HG03196 (cell line): ENCODE measurements around the gene EXOC3L4.

ENCODE experiments used
- ATAC-seq: cut with Tn5 transposase; IDR thresholded peaks from one replicate; pipeline ENCODE4 v1.9.1; 2021; ENCODE audit not compliant: unreplicated experiment

The EXOC3L4 gene

GRCh38 chr14:103090481-103091020, 4.0 kb upstream of the EXOC3L4 start:
- no peak for ATAC-seq

- no peak for ATAC-seq
Observed at GRCh38 chr14:103091041-103091882, 3.3 kb upstream of the EXOC3L4 start.

DNA sequence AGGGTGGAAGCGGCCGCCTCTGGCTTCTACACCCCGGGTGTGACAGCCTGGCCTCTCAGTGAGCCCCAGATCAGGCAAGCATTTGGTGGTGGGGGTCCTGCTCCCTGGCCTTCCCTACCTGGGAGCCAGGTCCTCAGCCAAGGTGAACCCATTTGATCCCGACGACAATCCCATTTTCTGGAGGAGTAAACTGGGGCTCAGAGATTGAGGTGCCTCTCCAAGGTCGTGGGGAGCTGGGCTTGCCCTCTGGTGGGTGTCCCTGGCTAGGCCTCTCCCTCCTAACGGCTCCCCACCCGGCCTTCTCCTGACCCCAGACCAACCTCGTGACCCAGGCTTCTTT, 2.7 kb upstream of the EXOC3L4 start:
- no peak for ATAC-seq

GRCh38 chr14:103093856-103094405, 594 bp upstream of the EXOC3L4 start:
- no peak for ATAC-seq

DNA sequence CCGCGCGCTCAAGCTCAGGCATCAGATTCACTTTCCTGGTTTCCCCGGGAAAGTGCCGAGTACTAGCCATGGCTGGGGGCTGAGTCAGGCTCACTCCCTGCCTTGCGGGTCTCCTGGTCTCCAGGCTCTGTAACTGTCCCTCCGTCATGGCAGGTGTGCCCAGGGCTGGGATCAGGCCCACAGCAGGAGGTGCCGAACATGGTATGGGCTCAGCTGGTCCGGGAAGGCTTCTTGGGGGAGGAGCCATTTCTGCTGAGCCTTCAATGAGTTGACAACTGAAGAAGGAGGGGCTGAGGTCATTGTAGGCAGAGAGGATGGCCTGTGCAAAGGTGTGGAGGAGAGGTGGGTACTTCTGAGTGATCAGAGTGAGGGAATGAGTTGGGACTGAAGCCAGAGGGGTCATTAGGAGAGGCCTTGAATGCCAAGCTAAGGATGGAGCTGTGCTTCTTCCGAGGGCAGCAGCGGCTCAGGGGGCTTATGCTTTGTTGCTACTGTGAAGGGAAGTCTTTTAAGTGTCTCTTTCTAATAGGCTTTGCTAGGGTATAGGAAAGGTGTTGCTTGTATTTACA, 769 bp downstream of the EXOC3L4 start:
- ATAC-seq = no peak

DNA sequence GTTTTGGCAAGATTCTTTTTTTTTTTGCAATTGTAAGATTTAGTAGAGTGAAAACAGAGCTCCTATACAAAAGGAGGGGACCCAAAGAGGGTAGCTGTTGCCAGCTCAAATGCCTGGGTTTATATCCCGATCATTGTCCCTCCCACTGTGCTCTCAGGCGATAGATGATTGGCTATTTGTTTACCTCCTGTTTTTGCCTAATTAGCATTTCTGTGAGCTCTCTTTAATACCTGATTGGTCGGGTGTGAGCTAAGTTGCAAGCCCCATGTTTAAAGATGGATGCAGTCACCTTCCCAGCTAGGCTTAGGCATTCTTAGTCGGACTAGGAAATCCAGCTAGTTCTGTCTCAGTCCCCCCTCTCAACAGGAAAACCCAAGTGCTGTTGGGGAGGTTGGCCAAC, 1.9 kb downstream of the EXOC3L4 start:
- ATAC-seq = no peak

GRCh38 chr14:103097244-103097993, 2.9 kb downstream of the EXOC3L4 start:
- no peak for ATAC-seq

- no peak for ATAC-seq
Observed at GRCh38 chr14:103097994-103098957, 3.8 kb downstream of the EXOC3L4 start.

DNA sequence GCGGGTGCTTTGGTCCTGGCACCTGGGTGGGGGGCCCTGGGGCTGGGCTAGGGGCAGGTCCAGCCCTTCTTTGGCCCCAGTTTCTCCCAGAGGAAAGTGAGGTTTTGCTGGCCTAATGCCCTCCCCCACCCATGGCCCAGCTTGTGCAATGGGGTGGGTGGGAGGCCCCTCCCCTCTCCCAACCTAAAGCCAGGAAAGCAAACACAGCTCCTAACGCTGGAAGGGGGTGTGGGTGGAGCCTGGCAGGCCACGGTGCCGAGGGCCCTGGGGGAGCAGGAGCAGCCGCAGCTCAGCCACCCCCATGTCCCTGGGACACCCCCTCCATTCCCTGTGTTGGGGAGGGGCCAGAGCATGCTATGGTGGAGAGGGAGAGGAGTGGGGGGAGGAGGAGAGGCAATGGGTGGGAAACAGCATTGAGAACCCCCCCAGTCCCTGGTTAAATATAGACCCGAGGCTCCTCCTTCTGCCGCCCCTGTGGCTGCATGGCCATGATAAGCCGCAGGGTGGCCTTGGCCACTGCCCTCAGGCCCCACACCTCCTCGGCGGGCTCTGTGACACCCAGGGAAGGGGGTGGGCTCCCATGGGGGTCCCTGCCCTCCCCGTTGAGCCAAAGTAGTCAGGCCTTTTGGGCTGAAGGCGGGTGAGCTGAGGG, 4.7 kb downstream of the EXOC3L4 start:
- ATAC-seq = no peak

GRCh38 chr14:103099733-103100280, 5.3 kb downstream of the EXOC3L4 start:
- ATAC-seq = no peak

DNA sequence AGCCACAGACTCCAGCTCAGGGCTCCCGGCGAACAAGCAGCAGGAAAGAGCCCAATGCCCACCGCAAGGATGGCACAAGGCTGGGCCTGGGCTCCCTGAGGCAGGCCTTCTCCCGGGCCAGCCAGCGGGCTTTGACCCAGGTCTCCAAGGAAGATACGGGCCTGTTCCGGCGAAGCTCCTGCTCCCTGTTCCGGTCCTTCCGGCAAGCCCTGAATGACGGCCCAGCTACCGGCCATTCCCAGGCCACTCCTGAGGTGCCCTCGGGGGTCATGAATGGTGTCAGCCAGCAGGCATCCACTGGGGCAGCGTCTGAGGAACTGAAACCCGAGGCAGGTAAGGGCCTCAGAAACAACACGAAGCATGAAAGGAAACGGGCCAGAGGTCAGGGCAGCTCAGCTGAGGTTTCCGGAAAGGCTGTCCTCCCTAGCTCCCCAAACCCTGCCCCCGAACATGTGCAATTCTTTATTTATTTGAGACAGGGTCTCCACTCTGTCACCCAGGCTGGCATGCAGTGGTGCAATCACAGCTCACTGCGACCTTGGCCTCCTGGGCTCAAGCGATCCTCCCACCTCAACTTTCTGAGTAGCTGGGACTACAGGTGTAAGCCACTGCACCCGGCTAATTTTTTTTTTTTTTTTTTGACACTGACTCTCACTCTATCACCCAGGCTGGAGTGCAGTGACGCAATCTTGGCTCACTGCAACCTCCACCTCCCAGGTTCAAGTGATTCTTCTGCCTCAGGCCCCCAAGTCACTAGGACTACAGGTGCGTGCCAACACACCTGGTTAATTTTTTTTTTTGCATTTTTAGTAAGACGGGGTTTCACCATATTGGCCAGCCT, 6.0 kb downstream of the EXOC3L4 start:
- ATAC-seq = no peak

GRCh38 chr14:103101257-103101962, 6.9 kb downstream of the EXOC3L4 start:
- no peak for ATAC-seq

- ATAC-seq = no peak
Observed at GRCh38 chr14:103101963-103102688, 7.6 kb downstream of the EXOC3L4 start.

DNA sequence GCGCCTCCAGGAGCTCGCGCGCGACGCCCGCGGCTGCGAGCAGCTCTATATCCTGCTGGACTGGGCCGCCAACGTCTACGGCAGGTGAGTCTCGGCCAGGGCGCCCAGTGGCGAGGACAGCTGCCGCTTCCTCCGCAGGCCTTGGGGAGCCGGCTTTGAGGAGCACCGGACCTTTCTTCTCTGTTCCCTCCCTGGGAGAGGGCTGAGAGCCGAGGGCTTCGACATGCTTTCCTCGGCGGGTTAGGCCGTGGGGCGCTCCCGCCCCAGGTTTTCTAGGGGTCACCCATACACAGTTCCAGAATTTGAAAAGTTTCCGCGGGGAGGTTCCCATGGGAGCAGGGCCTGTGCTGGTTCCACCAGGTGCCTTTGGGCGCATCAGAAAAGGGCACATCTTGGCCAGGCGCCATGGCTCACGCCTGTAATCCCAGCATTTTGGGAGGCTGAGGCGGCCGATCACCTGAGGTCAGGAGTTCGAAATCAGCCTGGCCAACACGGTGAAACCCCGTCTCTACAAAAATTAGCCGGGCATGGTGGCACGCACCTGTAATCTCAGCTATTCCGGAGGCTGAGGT, 8.2 kb downstream of the EXOC3L4 start:
- no peak for ATAC-seq

DNA sequence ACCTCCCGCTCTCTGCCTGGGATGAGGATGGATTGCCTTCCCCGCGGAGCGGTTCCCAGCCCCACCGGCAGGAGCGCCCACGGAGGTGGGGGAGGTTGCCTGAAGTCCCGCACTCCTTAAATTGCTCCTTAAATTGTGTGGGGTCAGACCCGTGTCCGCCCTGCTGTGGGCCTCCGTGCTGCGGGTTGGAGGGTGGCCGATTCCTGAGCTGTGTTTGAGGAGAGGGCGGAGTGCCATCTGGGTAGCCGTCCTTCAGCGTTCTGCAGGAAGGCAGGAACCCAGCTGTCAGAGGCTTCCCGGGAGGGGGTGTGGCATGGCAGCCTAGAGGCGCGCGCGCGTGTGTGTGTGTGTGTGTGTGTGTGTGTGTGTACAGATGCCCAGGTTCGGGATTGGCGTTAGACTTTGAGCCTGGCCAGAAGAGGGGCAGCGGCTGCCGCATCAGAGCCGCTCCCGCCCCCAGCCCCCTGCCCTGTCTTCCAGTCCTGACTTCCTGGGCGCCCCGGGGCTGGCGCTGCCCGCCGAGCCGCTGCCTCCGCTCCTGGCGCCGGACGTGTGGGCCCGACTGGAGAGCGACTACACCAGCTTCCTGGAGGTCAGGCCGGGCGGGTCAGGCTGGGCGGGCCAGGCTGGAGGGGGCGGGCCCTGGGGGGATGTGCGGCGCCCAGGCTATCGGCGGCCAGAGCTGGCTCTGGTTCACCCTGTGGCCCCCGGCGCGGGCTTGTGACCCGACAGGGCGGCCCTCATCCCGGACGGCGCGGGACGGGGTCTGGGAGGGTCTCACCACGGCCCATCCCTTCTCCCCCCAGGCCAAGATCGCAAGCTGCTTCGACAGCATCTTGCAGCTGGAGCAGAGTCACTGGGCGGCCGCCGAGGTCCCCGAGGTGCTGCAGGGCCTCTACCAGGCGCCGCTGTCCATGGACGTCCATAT, 9.2 kb downstream of the EXOC3L4 start:
- no peak for ATAC-seq

DNA sequence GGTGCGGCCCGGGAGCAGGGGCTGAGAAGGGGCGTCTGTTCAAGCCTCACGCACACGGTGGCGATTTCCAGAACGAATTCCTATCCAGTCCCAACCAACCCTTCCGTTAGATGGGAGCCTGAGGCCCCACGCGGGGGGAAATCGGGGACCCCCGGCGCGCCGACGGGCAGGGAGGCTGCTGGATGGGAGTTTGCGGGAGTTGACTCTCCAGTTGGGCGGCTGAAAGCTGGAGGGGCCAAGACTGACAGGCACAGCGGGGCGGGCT, 9.8 kb downstream of the EXOC3L4 start:
- no peak for ATAC-seq
